HG03469 (cell line): ENCODE data around the gene MAGEL2.
"Not testable (repeated sequence)": the region's sequence is repeated elsewhere in the genome, so short reads cannot be mapped to it uniquely, and the experiment has no call there.

Source experiments
- ATAC-seq: cut with Tn5 transposase; IDR thresholded peaks from one replicate; pipeline ENCODE4 v1.9.1; 2021; ENCODE audit warnings: mild to moderate bottlenecking, moderate library complexity, moderate number of reproducible peaks; ENCODE audit not compliant: unreplicated experiment

The MAGEL2 gene

DNA sequence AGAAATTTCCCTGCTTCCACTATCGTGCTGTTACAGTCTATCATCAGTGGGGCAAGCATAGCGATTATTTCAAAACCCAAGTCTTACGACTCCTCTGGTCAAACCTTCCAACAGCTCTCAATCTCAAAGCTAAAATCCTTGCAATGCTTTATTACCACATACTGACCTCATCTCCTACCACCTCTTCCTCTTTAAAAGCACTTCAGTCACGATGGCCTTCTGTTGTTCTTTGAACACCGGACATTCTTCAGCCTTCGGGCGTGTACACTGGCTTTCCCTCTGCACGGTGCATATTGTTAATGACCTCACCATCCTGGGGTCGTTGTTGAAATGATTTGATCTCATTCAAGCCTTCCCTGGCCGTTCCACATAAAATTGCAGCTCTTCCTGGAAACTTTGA is 31.1 kb downstream of the MAGEL2 start:
- ATAC-seq, result no peak

- no peak for ATAC-seq
These were observed 41.4 kb downstream of the MAGEL2 start for GRCh38 chr15:23606226-23606625.

GRCh38 chr15:23602124-23602523 is 45.5 kb downstream of the MAGEL2 start:
- ATAC-seq, result no peak

DNA sequence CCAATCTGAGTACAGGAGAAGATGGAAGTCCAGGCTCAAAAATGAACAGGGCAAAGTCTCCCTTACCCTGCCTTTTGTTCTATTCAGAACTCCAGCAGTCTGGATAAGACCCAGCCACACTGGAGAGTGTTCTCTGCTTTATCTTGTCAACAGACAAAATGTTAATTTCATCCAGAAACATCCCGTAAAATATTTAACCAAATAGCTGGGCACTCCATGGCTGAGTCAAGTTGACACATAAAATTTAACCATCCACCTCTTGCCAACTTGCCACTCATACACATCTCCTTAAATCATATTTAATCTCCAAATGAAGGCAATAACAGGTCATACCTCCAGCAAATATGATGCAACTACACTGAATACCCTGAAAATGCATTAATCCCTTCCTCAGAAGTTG is 48.6 kb downstream of the MAGEL2 start:
- no peak for ATAC-seq

DNA sequence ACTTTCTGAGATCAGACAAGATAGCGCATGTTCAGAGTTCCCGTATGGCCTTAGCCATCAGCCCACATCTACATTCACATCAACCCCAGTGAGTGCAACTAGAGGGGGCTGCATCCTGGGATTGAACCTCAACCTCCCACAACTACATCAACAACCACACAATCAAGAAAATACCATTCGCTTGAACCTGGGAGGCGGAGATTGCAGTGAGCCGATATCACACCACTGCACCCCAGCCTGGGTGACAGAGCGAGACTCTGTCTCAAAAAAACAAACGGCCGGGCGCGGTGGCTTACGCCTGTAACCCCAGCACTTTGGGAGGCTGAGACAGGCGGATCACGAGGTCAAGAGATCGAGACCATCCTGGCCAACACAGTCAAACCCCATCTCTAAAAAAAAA is 50.4 kb downstream of the MAGEL2 start:
- not testable (repeated sequence) for ATAC-seq

DNA sequence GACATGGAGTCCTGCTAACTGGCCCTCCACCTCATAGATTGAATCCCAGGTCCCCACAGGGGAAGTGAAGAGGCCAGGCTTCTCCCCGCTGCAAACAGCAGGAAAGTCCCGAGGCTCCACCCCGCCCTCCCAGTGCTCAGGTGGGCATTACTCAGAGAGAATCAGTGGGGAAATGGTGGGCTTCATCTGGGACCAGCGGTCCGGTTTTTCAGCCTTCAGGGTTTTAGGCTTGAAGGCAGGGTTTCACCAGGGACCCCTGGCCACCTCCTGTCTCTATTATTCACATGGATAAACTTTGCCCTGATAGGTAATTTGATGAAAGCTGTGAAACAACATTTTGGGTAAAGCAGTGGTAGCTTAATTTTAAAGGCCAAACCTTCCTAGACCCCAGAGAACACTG is 50.9 kb downstream of the MAGEL2 start:
- no peak for ATAC-seq

GRCh38 chr15:23595368-23595767 is 52.3 kb downstream of the MAGEL2 start:
- ATAC-seq, result no peak

DNA sequence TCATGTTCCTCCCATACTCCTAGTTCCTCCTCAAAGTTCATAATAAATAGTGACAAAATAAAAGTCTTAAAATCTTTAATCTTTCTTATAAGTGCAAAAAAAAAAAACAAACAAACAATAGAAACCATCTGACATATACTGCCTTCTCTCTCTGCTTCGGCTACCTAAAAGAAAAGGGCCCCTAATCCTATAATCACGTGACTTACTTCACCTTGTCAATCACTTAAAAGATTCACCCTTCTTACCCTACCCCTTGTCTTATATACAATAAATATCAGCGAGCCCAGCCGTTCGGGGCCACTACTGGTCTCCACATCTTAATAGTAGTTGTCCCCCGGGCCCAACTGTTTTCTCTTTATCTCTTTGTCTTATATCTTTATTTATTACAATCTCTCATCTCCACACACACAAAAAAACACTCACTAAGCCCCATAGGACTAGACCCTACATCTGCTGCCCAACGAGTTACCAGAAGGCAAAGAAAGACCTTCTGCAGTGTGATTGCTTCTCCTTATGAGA is 53.4 kb downstream of the MAGEL2 start:
- no peak for ATAC-seq
